HG02938 (cell line): ENCODE measurements around the gene TMEM255B.

Source experiments
- ATAC-seq: cut with Tn5 transposase; IDR thresholded peaks from one replicate; pipeline ENCODE4 v1.9.1; 2021; ENCODE audit warnings: mild to moderate bottlenecking, moderate library complexity; ENCODE audit not compliant: unreplicated experiment

TMEM255B gene

DNA sequence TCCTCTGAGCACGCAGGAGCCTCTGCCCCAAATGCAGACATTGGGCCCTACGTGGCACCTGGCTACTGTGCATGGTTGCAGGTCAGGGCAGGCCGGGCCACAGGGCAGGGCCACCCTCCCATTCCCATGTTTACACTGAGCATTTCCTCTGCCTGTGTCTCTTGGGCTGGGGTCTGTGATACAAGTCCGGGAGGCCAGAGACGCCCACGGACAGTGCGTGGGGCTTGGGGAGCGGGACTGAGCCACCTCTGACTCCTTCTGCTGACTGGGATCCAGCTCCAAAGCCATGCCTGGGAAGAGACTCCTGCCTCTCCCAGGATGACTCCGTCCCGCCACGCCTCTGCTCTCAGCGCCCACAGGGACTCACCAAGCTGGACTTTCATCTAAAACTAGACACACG, 86.0 kb downstream of the TMEM255B start:
- ATAC-seq: no peak

DNA sequence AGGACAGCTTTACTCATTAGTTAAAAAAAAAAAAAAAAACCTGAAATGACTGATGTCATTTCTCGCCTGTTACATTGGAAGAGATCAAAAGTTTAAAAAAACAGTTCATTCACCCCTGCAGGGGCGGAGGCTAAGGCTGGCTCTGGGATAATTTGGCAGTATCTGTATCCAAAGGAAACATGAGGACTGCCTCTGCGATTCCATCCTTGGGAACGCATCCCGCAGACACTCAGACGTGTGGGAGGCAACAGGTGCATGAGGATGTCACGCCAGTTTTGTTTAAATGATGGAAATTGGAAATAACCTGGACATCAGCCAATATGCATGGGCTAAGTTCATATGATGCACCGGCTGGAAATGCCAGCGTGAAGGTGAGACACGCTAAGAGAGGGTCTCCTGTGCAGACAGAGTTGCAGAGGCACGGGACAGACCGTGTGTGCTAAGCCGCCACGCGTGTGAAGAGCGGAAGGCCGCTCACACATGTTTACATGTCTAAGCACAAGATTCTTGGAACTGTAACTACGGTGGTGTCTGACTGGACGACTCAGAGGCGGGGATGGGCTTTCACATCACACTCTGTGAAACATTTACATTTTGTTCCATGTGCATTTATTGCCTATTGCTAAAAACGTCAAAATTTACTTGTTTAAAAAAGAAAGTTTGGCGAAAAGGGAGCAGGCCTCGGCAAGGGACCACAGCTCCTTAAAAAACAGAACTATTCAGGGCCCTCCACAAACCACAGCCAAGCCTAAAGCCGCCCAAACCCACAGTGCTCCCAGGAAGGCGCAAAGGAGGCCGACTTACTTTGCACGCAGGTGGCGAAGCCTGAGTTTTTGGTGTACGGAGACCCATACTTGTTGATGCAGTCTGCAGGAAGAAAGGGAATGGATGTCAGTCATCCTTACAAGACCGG, 87.0 kb downstream of the TMEM255B start:
- no peak for ATAC-seq

DNA sequence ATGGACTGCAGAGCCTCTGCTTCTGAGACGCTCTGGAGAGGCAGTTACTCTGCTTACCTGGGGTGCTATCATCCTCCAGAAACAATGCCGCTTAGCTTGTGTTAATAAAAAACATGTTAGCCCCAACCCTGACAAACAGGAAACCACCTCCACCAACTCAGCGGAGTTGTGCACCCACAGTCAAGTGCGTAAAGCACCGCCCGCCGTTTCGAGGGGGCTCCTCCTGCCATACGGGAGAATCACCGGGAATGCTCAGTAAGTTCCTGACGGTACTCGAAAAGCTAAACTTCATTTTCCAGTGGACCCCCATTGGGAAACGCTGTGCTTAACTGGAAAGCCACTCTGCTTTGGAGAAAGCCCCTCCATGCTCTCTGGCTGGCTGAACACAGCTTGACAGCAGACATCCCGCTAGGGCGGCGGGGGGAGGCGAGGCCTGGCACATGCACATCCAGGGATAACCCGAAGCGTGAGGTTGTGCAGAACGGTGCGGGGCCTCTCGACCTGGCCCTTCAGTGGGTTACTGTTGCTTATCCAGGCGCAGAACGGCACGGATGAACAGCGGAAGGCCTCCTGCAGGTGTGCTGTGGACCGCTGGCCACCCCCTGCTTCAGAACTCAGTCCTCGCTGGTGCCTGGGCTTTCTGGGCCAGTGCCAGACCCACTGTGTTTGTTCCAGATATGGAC, 87.8 kb downstream of the TMEM255B start:
- ATAC-seq: no peak

DNA sequence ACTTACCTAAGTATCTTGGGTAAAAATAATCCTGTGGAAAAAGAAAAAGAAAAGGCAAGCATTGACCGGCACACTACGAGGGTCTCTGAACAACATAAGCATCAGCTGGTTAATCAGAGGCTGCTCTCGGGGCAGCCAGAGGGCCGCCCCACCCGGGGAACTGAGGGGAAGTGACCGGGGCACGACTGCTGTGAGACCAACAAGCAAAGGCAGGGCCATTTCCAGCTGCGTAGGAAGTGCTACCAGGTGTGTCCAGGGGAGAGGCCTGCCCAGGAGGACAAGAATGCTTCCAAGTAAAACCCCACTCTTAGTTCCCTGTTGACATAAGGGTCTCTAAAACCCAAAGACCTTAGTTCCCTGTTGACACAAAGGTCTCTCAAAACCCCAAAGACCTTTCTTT, 89.0 kb downstream of the TMEM255B start:
- ATAC-seq: no peak

DNA sequence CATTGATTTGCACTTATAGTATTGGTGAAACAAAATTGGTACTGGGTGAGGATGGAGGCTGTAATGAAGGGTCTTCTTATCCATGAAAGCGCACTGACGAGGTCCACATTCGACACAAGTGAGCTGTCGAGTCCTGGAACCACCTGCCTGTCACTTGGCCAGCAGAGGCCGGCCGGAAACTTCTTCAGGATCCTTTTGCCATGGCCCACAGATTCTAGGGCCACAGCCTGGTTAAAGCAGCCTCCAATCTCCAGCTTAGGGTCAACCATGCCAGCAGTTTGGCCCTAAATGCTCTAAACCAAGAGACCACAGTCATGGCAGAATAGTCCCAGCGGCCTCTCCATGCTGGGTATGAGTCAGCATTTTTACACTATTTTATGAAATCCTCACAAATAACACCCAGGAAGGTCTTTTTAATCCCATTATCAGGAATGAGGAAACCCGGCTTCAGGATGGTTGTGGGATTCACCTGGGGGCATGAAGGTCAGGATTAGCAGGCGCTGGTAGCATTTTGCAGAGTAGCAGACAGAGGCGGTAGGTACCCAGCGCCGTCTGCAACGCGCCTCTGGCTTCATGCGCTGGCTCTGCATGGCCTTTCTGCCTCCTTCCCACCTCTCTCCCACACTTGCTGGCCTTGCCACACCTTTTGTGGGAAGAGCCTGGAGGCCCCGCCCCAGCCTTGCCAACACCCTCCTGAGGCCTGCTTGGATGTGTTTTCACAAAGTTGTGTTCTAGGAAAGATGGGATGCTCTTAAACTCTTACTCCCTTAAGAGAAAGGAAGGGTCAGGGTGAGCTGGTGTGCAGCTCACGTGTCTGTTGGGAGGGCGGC, 89.6 kb downstream of the TMEM255B start:
- ATAC-seq: no peak

DNA sequence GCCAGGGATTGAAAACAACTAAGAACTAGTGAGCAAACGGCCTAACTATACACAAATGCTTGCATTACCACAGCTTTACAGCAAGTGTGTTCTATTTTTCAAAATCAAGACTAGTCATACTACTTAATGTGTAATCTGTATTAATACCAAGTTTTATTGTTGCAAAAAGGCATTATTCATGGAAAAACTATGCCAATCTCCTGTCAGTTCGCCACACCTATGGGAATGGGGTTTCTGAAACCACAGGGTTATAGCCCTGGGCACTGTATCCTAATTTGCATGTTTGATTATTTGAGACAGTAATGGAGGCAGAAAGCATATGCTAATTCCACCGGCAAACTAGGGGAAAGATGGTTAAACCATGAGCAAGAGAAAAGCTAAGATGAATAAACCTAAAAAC, 90.5 kb downstream of the TMEM255B start:
- no peak for ATAC-seq

DNA sequence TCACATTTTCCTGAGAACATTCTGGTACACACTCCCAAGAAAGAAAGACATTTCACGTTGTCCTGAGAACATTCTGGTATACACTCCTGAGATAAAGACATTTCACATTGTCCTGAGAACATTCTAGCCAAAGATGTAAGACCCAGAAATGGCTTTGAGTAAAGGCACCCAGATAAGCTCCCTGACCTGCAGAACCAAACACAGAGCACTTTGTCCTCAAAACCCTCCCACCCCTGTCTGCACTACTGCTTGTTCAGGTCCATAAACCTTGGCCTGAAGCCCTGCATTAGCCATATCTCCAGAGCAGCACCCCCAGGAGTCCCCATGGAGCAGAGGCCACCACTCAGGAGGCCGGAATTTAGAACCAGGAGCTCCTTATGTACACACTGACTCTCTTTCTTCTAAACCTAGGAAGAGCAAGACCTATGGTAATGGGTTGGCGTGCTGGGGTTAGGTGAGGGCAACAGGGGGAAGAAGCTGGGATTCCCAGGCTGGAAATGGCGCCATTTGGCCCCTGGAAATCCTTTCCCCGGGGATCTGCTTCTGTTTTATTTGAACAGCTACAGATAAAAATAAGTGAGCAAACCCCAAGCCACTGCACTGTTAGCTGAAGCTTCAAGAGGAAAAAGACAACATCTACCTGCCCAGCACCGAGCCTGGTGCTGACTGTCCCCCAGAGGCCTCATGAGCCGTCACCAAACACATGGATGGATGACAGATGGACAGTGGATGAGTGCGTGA, 91.1 kb downstream of the TMEM255B start:
- ATAC-seq: no peak

DNA sequence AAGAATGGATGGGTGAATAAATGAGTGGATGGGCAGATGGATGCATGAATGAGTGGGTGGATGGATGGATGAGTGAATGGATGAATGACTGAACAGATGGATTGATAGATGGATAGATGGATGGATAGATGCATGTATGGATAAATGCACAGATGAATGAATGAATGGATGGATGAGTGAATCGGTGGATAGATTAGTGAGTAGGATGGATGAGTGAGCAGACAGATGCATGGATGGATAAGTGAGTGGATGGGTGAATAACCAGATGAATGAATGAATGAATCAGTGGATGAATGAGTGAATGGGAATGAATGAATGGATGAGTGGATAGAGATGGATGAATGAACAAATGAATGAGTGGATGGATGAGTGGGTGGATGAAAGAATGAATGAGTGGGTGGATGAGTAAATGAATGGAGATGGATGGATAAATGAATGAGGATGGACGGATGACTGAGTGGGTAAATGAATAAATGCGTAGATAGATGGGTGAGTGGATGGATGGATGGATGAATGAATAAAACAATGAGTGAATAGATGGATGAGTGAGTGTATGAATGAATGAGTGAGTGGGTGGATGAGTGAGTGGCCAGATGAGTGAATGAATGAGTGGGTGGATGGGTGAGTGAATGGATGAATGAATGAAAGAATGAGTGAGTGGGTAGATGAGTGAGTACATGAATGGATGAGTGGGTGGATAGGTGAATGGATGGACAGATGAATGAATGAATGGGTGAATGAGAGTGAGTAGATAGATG, 91.9 kb downstream of the TMEM255B start:
- no peak for ATAC-seq

DNA sequence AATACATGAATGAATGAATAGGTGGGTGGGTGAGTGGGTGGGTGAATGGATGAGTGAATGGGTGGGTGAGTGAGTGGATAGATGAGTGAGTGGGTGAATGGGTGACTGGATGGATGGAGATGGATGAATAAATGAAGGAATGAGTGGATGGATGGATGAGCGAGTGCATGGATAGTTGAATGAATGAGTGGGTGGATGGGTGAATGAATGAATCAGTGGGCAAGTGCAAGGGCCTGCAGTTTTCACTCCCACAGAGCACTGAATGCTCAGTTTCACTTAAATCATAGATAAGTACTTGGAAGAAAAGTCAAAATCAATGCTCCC, 92.4 kb downstream of the TMEM255B start:
- ATAC-seq: no peak

DNA sequence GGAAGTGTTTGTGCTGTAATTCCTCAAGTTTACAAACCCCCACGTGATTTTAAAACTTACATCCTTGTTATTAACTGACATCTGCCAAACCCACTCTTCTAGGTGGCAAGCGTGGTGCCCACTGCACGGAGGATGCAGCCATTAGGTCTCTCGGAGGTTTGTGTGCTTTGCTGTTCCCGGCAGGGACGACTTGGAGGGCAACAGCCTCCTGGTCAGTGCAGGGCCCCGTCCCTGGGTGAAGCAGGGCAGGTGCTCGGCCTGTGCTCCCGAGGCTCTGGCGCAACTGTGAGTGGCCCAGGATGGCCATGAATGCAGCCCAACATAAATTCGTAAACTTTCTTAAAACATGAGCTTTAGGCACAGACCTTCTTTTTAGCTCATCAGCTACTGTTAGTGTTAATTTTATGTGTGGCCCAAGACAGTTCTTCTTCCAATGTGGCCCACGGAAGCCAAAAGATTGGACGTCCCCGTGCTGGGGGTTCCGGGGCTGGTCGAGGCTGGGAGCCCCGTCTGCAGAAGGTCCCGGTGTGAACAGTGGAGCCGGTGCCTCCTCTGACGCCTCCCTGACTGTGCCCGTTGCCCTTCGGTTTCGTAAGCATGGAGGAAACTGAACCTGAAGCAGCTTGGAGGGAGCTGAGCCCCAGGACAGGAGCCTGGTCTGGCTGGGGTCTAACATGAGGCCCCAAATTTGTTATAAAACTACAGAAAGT, 93.0 kb downstream of the TMEM255B start:
- ATAC-seq: no peak

DNA sequence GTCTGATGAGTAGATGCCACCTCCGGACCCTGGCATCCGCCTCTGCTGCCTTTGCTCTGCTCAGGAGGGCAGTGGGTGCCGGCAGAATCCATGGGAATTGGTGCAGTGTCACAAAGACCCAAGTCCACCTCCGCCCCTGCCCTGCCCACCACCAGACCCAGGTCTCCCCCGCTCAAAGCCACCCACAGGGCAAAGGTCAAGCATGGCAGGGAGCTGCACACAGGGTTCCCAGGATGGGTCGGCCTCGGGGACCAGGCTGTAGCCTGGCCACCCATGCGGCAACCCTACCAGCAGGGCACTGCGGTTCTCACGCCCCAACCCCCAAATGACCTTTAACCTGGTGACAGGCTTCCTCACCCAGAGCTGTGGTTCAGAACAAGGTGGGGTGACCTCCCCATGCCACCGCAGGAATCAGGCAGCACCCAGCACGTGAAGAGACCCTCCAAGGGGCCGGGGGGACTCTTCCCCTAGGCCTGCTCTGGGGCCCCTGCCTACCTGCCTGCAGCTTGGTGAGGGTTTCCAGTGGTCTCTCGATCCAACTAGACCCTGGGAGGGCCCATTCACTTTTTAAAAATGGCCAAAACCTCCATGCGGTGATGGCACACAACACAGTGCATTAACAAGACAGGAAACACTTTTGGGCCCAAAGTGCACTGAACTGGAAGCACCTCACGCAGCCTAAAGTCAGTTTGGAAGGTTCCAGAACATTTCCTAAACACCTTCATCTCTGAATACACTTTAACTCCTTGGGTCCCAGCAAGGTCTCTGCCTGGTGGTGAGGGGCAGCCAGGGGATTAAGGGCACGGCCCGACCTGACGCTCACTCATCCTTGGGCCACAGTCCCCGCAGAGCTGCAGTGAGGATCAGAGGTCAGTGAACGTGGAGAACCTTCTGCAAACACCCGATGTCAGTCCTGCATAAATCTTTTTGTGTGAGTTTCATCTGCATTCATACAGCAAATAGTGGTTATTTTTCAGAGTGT, 93.8 kb downstream of the TMEM255B start:
- ATAC-seq: no peak

DNA sequence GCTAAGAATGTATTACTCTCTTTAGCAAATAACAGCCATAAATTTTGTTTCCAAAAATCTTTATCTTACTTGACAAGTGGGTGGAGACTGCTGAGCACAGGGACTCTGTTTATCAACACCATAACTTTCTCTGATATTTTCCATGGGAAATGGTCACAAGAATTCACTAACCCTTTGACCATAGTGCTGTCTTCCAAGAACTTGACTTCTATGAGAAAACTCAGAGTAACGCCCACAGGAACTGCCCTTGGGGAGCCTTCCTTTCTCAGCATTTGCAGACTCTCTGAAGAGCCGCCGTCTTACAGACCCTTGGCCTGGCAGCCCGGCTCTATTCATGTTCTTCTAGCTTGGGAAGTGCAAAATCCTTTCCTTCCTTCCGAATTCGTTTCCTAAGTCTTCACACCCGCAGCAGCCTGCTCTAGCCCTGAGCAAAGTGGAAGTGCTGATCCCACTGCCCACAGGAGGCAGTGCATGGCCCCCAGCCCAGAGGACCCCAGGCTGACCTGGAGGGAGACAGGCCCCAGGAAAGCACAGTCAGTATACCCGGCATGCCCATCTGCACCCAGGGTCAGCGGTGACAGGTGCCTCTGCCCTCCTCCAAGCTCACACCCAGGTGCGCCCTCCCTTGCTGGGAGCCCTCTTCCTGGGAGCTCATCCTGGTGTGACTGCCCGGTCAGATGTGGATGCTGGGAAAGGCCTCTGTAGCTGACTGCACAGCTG, 94.7 kb downstream of the TMEM255B start:
- no peak for ATAC-seq

DNA sequence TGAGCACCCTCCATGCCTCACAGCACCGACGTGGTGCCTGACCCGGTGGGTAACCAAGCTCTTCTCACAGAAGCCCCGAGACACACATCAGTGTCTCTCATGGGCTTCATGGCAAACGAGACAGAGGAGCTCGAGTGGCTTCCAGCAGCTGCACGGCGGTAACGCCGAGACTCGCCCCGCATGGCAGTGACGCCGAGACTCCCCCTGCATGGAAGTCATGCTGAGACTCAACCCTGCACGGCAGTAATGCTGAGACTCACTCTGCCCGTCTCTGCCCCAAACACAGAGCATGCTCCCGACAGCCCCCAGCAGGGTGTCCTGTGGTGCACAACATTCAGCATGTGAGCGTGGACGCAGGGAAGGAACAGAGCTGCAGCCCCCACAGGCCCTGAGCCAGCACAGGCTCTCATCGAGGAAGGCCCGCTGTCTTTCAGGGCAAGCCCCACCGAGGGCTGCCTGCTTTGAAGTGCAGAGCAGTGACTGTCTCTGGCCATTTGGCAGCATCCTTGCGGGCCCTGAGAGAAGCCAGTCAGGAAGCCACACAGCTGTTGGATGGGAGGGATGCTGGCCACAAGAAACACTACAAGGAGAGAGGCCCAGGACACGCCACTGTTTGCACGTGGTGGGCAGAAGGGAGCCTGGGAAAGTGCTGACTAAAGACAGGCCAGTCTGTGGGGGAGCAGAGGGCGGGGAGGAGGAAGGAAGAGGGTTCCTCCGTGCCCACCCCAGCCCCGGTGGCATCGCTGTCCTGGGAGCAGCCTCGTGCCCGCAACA, 95.4 kb downstream of the TMEM255B start:
- ATAC-seq: no peak

DNA sequence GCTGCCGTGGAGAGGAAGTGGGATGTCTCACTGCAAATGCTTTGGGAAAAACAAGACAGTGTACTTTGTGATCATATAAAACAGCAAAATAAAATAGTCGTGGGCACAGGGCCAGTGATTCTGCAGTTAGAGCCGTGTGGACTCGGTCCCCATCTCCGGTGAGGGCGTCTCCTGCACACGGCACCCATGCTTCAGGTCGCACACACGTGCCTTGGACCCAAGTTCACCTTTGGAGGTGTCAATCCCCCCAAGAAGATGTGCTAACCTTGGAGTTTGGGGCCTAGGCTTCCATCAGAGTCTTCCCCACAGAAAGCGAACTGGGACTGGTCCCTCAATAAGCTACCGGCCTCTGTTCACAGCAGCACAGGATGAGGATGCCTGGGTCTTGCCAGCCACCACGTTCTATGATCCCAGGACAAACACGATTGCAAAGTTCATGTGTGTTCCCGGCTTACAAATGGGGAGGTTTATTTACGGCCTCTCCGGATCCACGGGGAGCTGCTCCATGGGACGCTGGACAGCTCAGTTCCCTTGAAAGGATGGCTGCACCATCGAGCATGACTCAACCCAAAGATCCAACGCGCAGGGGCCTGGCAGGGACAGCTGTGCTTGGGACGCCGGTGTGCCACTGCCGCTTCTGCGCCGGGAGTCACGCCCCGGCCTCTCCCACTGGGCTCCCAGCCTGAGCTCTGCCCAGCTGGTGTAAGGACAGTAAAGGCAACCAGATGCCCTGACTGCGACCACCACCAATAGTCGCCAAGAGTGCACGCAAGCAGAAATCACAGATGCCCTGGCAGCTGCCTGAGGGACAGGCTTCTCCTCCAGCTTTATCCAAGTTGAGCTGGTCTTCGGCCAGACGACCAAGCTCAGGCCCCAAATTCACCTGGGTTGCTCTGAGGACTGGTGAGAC, 96.2 kb downstream of the TMEM255B start:
- no peak for ATAC-seq

DNA sequence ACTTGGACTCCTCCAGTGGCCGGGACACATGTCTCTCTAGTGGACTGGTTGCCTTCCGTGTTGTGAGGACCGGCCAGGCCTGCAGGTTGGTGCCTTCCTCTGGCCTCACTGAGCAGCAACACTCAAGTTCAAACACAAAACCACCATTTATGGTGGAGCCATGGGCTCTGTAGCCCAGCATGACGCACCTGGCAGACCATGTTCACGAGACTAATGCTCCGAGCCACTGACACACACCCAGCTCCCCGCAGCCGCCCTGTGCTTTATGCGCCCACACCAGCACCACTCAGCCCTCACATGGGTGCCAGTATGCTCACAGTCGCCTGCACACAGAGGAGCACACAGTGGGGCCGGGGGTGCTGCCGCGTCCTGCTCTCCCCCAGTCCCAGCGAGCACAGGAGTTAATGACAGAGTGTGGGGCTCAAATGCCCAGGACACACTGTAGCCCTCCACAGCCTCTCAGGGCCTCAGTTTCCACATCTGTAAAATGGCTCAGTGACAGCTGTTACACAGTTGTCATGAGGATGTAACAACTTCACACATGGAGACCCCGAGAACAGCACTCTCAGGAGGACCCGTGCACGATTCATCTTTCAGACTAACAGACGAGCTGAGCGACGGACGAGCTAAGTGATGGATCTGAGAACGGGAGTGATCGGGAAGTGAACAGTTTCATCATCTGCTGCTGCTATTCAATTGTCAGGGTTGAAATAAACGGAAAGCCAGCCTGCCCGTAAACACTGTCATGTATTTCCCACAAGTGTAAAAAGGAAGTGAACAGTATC, 97.1 kb downstream of the TMEM255B start:
- ATAC-seq: no peak
